T-cell (primary cell): ENCODE measurements around the gene PRKCZ. TPM values are rescaled to one million over a fixed set of nuclear protein-coding genes. Genes with fewer than 3 reads are reported as not detected.

Experiments
- ATAC-seq, 4 experiments: fragments of 200-7000 bp in 3 of 4; fragments of 150-1000 bp in 1 of 4; cut with Tn5 transposase; replicated peaks in 1 of 4; 1 replicate in 3 of 4; 2 replicates in 1 of 4; pipeline ENCODE4 v1.10.0; 2021; ENCODE audit warnings: moderate library complexity in 3 of 4, mild to moderate bottlenecking in 2 of 4, moderate number of reproducible peaks in 1 of 4
- CTCF ChIA-PET, 2 donors: fragments of 300-600 bp; sonication (Branson Sonifier 250); formaldehyde crosslinking; loops; one replicate each; lab custom pipeline; 2022; ENCODE audit warnings: antibody characterized with exemption in 2 of 2; lab: Charles Lee
- POLR2A ChIA-PET, 2 donors: fragments of 300-600 bp; sonication (Branson Sonifier 250); formaldehyde crosslinking; loops; one replicate each; lab custom pipeline; 2022; ENCODE audit warnings: antibody characterized with exemption in 2 of 2; lab: Charles Lee
- DNase-seq, 35 experiments: peaks; one replicate each; pipeline versions ENCODE4 v3.0.0 to v3.0.0-alpha.2; 2013 to 2023
- H3K27ac ChIP-seq: one replicate; pipeline ENCODE4 v1.5.1; 2013; ENCODE audit warnings: low read length
- H3K27me3 ChIP-seq, 2 experiments: replicated peaks in 1 of 2; 1 replicate in 1 of 2; 2 replicates in 1 of 2; pipeline versions ENCODE4 v1.6.1 to v1.7.0; 2013; ENCODE audit warnings: low read length in 1 of 2, mixed read lengths in 1 of 2; ENCODE audit not compliant: control insufficient read depth in 2 of 2, insufficient read depth in 2 of 2; ENCODE audit errors: extremely low read depth in 1 of 2
- H3K36me3 ChIP-seq, 2 donors: 1 replicate in 1 of 2; 2 replicates in 1 of 2; pipeline versions ENCODE4 v1.6.1 to v1.7.0; 2013; ENCODE audit warnings: low read length in 1 of 2; ENCODE audit not compliant: control insufficient read depth in 2 of 2, insufficient read depth in 1 of 2; ENCODE audit errors: extremely low read depth in 1 of 2
- H3K4me1 ChIP-seq, 2 experiments: 1 replicate in 1 of 2; 2 replicates in 1 of 2; pipeline versions ENCODE4 v1.6.1 to v1.7.0; 2013; ENCODE audit warnings: low read length in 2 of 2, mixed read lengths in 1 of 2; ENCODE audit not compliant: insufficient read depth in 2 of 2, control insufficient read depth in 1 of 2; ENCODE audit errors: extremely low read depth in 1 of 2
- H3K4me3 ChIP-seq, 2 donors: 1 replicate in 1 of 2; 2 replicates in 1 of 2; pipeline versions ENCODE4 v1.5.1 to v1.7.0; 2013; ENCODE audit warnings: mild to moderate bottlenecking in 2 of 2, low read length in 1 of 2, moderate library complexity in 1 of 2; ENCODE audit not compliant: control insufficient read depth in 1 of 2; ENCODE audit errors: extremely low read depth in 1 of 2
- H3K9me3 ChIP-seq: 2 replicates; pipeline ENCODE4 v1.7.0; 2013
- H3K27ac Mint-ChIP-seq, 2 donors: one replicate each; pipeline ENCODE4 v1.8.0; 2020 to 2021; ENCODE audit warnings: mild to moderate bottlenecking in 2 of 2, mixed read lengths in 2 of 2
- H3K27me3 Mint-ChIP-seq, 2 donors: one replicate each; pipeline ENCODE4 v1.8.0; 2021 to 2022; ENCODE audit warnings: mixed read lengths in 2 of 2
- H3K36me3 Mint-ChIP-seq: one replicate; pipeline ENCODE4 v1.8.0; 2021; ENCODE audit warnings: mixed read lengths
- H3K4me1 Mint-ChIP-seq, 3 donors: one replicate each; pipeline ENCODE4 v1.8.0; 2020 to 2022; ENCODE audit warnings: mixed read lengths in 3 of 3, mild to moderate bottlenecking in 1 of 3
- H3K4me3 Mint-ChIP-seq, 3 donors: one replicate each; pipeline ENCODE4 v1.8.0; 2020 to 2022; ENCODE audit warnings: mild to moderate bottlenecking in 3 of 3, mixed read lengths in 3 of 3, moderate library complexity in 3 of 3
- H3K9me3 Mint-ChIP-seq, 3 donors: one replicate each; pipeline ENCODE4 v1.8.0; 2020 to 2022; ENCODE audit warnings: mixed read lengths in 3 of 3
- WGBS: methylation state at CpG from one replicate; pipeline ENCODE4 v1.1.5; 2013; ENCODE audit warnings: missing lambda C conversion rate; ENCODE audit not compliant: insufficient coverage; 5-methylcytosine and 5-hydroxymethylcytosine counted together
- total RNA-seq, 35 experiments: library from RNA in 6 of 35; stranded (reverse) in 6 of 35; fragments of 120-200 nt in 1 of 35; gene quantifications; one replicate each; pipeline versions ENCODE4 v1.2.1 to v1.2.4 and lab custom pipeline; 2013 to 2026

Gene PRKCZ
- total RNA-seq, 5 donors from 2014 or later (not counting 1 experiment from before 2014, with no cell fraction given) = 27.5 to 36.9 (median 31.0) TPM

DNA sequence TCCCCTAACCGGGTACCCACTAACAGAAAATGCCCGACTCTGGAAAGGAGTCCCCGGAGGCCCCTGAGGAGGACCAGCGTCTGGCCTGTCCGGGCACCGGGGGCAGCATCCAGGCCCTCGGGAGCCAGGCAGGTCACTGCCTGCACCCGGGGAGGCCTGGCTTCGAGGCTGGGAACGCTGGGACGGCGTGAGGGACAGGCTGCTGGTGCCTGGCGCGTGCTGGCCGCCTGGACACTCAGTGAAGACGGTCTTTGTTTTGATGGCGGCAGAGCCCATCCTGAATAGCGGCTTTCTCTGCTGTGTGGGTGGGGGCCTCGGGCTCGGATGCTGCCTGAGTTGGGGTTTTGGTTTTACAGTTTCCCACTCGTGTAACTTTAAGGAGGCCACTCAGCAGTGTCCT is 37.6 kb downstream of the PRKCZ start:
- ChIA-PET CTCF (no interaction called here), POLR2A (no interaction called here)
- Mint-ChIP-seq H3K27ac (no peak overlapping the region), H3K9me3 (no peaks in the 10 kb centered on the region), H3K27me3 (no peaks in the 10 kb centered on the region), H3K36me3 (peaks cover 7% of the 10 kb centered on the region), H3K4me1 (peaks cover 0 to 4% (median 3%) of the 10 kb centered on the region in 3 donors), H3K4me3 (no peak overlapping the region)
- DNase-seq (no peak), ATAC-seq (no peak)
- WGBS = 94% methylated on average over 6 of the region's 21 CpGs
- no peak overlapping the region for H3K4me3 ChIP-seq
- no peaks in the 10 kb centered on the region for H3K36me3 ChIP-seq
- H3K9me3 ChIP-seq = no peaks in the 10 kb centered on the region
- no peaks in the 10 kb centered on the region for H3K27me3 ChIP-seq
- H3K27ac ChIP-seq = no peak overlapping the region
- peaks cover 0 to 4% of the 10 kb centered on the region in 2 experiments for H3K4me1 ChIP-seq

DNA sequence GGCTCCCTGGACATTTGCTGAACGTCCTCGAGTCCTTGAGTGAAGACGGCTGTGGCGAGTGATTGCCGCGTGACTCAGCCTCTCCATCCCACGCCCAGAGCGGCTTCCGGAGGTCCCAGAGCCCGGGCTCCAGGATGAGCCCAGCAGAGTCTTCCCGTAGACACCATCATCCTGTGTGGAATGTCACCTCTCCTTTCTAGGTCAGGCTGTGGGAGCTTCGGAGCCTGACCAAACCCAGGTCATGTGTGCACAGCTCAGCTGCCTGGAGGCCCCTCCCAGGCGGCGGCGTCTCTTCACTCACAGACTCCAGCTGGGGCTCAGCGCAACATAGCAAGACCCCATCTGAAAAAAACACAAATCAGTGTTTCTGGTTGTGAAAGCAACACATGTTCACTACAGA is 38.2 kb downstream of the PRKCZ start:
- Mint-ChIP-seq H3K4me1 (peaks cover 0 to 4% (median 3%) of the 10 kb centered on the region in 3 donors), H3K9me3 (no peaks in the 10 kb centered on the region), H3K36me3 (peaks cover 7% of the 10 kb centered on the region), H3K4me3 (no peak overlapping the region), H3K27me3 (no peaks in the 10 kb centered on the region), H3K27ac (no peak overlapping the region)
- Histone ChIP-seq H3K4me1 (peaks cover 0 to 4% of the 10 kb centered on the region in 2 experiments), H3K36me3 (no peaks in the 10 kb centered on the region), H3K4me3 (no peak overlapping the region), H3K27ac (no peak overlapping the region), H3K27me3 (no peaks in the 10 kb centered on the region), H3K9me3 (no peaks in the 10 kb centered on the region)
- ChIA-PET POLR2A (no interaction called here), CTCF (no interaction called here)
- ATAC-seq = no peak
- WGBS = 95% methylated on average over 13 of the region's 16 CpGs
- DNase-seq = no peak

DNA sequence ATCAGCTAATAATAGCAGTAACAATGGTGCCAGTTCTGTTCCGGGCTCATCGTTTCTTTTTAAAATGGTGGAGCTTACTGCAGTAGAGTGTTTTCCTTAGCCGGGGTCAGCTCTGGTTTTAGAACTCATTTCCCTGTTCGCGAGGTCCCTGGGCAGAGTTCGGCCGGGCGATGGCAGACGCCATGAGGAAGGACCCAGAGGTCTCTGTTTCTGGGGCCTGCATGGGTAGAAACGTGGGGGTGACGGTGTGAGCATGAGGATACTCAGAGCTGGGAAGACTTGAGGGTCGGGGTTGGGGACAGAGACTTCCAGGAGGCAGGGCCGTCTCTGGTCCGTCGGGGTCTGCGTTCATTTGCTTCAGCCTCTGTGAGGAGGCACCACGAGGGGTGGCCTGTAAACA is 38.8 kb downstream of the PRKCZ start:
- no peak for ATAC-seq
- H3K36me3 Mint-ChIP-seq = peaks cover 7% of the 10 kb centered on the region
- CTCF ChIA-PET = no interaction called here
- POLR2A ChIA-PET = no interaction called here
- no peak overlapping the region for H3K27ac Mint-ChIP-seq
- H3K27me3 Mint-ChIP-seq = no peaks in the 10 kb centered on the region
- H3K4me1 Mint-ChIP-seq = peaks cover 0 to 4% (median 3%) of the 10 kb centered on the region in 3 donors
- H3K27ac ChIP-seq = no peak overlapping the region
- no peak for DNase-seq
- H3K27me3 ChIP-seq = no peaks in the 10 kb centered on the region
- 96% methylated on average over 15 of the region's 17 CpGs for WGBS
- no peak overlapping the region for H3K4me3 ChIP-seq
- peaks cover 0 to 4% of the 10 kb centered on the region in 2 experiments for H3K4me1 ChIP-seq
- H3K9me3 ChIP-seq = no peaks in the 10 kb centered on the region
- H3K36me3 ChIP-seq = no peaks in the 10 kb centered on the region
- H3K4me3 Mint-ChIP-seq = no peak overlapping the region
- no peaks in the 10 kb centered on the region for H3K9me3 Mint-ChIP-seq

DNA sequence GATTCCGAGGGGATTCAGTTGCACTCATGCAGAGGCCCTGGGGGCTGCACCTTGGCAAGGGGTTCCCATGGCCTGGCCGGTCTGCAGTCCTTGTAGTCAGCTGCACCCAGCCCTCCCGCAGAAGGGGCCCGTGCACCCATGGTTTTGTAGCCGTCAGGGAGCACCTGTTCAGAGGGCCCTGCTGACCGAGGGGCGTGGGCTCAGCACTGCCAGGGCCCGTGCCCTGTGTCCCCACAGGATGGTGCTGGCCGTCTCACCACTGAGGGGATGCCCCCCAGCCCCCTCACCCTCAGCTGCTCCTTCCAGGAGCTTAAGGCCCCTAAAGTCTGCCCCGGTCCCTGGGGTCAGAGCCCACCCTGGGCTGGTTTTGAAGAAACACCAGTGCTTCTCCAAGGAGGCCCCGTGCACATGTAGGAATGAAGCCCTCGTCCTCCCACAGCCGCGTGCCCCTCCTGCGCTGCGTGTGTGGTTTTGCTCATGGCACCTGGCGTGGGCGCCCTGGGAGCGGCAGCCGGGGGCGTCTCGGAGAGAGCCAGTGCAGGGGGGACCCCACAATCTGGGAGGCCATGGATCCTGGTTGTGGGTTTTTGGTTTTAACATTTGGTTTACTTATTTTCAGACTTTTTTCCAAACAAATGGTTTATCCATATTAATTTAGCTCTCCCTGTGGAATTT is 40.1 kb downstream of the PRKCZ start:
- H3K27me3 ChIP-seq = no peaks in the 10 kb centered on the region
- no peak overlapping the region for H3K4me3 Mint-ChIP-seq
- H3K4me1 Mint-ChIP-seq = peaks cover 0 to 4% (median 3%) of the 10 kb centered on the region in 3 donors
- H3K27ac Mint-ChIP-seq = no peak overlapping the region
- no peaks in the 10 kb centered on the region for H3K27me3 Mint-ChIP-seq
- no peaks in the 10 kb centered on the region for H3K9me3 ChIP-seq
- peaks cover 0 to 4% of the 10 kb centered on the region in 2 experiments for H3K4me1 ChIP-seq
- H3K4me3 ChIP-seq = no peak overlapping the region
- no peaks in the 10 kb centered on the region for H3K36me3 ChIP-seq
- no peaks in the 10 kb centered on the region for H3K9me3 Mint-ChIP-seq
- H3K27ac ChIP-seq = no peak overlapping the region
- CTCF ChIA-PET = no interaction called here
- DNase-seq (no peak), ATAC-seq (no peak)
- peaks cover 7% of the 10 kb centered on the region for H3K36me3 Mint-ChIP-seq
- WGBS = 90% methylated on average over 13 of the region's 22 CpGs
- POLR2A ChIA-PET = no interaction called here

DNA sequence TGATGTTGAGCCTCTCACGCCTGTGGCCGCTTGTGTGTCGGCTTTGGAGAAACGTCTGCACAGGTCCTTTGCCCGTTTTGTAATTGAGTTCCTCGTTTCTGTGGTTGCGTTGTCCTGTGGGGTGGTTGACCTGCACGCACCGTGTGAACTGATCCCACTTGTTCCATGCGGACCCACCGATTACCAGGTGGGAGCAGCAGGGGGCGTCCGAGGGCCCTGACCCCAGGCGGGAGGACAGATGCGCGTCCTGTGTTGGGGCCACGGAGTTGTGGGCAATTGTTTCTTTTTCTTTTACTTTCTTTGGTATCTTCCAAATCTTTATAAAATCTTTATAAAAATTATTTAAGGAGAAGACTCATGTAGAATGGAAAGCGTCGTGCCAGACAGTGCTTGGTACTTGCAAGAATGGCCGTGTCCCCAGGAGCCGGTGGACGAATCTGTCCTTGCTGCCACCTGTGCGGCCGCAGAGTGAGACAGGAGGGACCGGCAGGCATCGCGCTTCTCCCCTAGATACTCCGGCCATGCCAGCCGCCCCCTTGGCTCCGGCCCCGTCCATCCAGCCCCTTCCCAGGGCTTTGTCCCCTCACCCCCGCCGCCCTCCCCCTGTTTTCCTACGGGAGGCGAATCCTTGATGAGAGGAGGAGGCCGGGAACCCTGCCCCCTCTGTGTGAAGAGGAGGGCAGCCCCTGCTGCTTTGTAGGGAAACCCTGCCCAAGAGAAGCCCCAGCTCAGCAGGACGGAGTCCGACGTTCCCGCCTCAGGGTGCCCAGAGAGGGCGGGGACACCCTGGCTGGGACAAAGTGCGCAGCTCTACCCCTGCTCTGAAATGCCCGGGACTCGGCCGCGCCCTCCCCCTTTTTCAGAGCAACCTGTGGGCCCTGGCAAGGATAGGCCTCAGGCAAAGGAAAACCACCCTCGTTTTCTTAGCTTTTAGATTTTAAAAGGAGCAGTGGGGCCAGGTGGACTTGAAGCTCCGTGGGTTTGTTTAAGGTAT is 41.7 kb downstream of the PRKCZ start:
- H3K27ac Mint-ChIP-seq = no peak overlapping the region

DNA sequence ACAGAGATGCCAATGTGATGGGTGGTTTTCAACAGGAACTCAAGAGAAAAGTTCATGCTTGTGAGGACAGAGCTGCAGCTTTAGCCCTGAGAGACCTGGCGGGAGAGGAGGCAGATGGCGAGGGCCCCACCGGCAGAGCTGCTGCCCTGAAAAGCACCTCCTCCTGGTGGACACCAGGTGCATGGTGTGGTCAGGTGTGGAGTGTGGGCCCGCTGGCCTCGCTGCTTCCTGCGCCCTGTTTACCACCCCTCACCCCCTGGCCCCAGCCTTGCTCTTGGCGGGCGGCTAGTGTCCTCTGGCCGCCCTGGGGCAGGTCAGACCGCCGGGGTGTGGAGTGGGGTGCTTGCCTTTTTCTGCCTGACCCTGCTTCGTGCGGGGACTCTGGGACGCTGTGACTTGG is 42.8 kb downstream of the PRKCZ start:
- Histone ChIP-seq H3K9me3 (no peaks in the 10 kb centered on the region), H3K4me1 (peaks cover 0 to 4% of the 10 kb centered on the region in 2 experiments), H3K27ac (no peak overlapping the region), H3K36me3 (no peaks in the 10 kb centered on the region), H3K4me3 (no peak overlapping the region), H3K27me3 (no peaks in the 10 kb centered on the region)
- ChIA-PET CTCF (no interaction called here), POLR2A (no interaction called here)
- DNase-seq (no peak), ATAC-seq (no peak)
- WGBS = 89% methylated on average over 5 of the region's 14 CpGs
- Mint-ChIP-seq H3K27ac (no peak overlapping the region), H3K27me3 (no peaks in the 10 kb centered on the region), H3K36me3 (peaks cover 17% of the 10 kb centered on the region), H3K4me1 (peaks cover 0 to 7% (median 3%) of the 10 kb centered on the region in 3 donors), H3K4me3 (no peak overlapping the region), H3K9me3 (peaks cover 4 to 5% (median 4%) of the 10 kb centered on the region in 3 donors)

More for the DNA sequence above, 41.7 kb downstream of the PRKCZ start:
- 79% methylated on average over 33 of the region's 48 CpGs for WGBS
- Histone ChIP-seq H3K4me3 (no peak overlapping the region), H3K36me3 (no peaks in the 10 kb centered on the region), H3K27me3 (no peaks in the 10 kb centered on the region), H3K27ac (no peak overlapping the region), H3K9me3 (no peaks in the 10 kb centered on the region), H3K4me1 (peaks cover 0 to 4% of the 10 kb centered on the region in 2 experiments)
- Mint-ChIP-seq H3K27me3 (no peaks in the 10 kb centered on the region), H3K36me3 (peaks cover 12% of the 10 kb centered on the region), H3K4me3 (no peak overlapping the region), H3K9me3 (no peaks in the 10 kb centered on the region), H3K4me1 (peaks cover 0 to 4% (median 3%) of the 10 kb centered on the region in 3 donors)
- POLR2A ChIA-PET = no interaction called here
- CTCF ChIA-PET = no interaction called here
- ATAC-seq (peak in 2 of 4 experiments; percentile 48 to 49), DNase-seq (peak in 30 of 35 experiments; percentile 6 to 57 (median 29))
